ENCODE data around the gene DMD.

Gene DMD

GRCh38 chrX:31190221-31190975 lies 2021.0 kb downstream of the DMD start:
- DNase-seq (ENCODE audit: low read depth, low spot score) = no peak

- DNase-seq (ENCODE audit: low read depth, low spot score) = no peak
Observed at GRCh38 chrX:31186693-31187338, 2024.5 kb downstream of the DMD start.

GRCh38 chrX:31185884-31186283 lies 2025.5 kb downstream of the DMD start:
- DNase-seq (ENCODE audit: low read depth, low spot score) = no peak

GRCh38 chrX:31181377-31182000 lies 2029.9 kb downstream of the DMD start:
- no peak for DNase-seq (ENCODE audit: low read depth, low spot score)

GRCh38 chrX:31179203-31179602 lies 2032.1 kb downstream of the DMD start:
- DNase-seq (ENCODE audit: low read depth, low spot score) = no peak

GRCh38 chrX:31178769-31179125 lies 2032.6 kb downstream of the DMD start:
- DNase-seq (ENCODE audit: low read depth, low spot score) = no peak

GRCh38 chrX:31178064-31178768 lies 2033.1 kb downstream of the DMD start:
- no peak for DNase-seq (ENCODE audit: low read depth, low spot score)

- DNase-seq (ENCODE audit: low read depth, low spot score) = no peak
Observed at GRCh38 chrX:31170792-31171191, 2040.6 kb downstream of the DMD start.

GRCh38 chrX:31168551-31168950 lies 2042.8 kb downstream of the DMD start:
- no peak for DNase-seq (ENCODE audit: low read depth, low spot score)

- DNase-seq (ENCODE audit: low read depth, low spot score) = no peak
Observed at GRCh38 chrX:31166832-31167231, 2044.5 kb downstream of the DMD start.

- DNase-seq (ENCODE audit: low read depth, low spot score) = no peak
Observed at GRCh38 chrX:31166416-31166815, 2044.9 kb downstream of the DMD start.

- DNase-seq (ENCODE audit: low read depth, low spot score) = no peak
Observed at GRCh38 chrX:31165241-31166035, 2045.9 kb downstream of the DMD start.

- no peak for DNase-seq (ENCODE audit: low read depth, low spot score)
Observed at GRCh38 chrX:31154946-31155345, 2056.4 kb downstream of the DMD start.

GRCh38 chrX:31153475-31154047 lies 2057.8 kb downstream of the DMD start:
- DNase-seq (ENCODE audit: low read depth, low spot score) = no peak

- no peak for DNase-seq (ENCODE audit: low read depth, low spot score)
Observed at GRCh38 chrX:31147175-31147574, 2064.2 kb downstream of the DMD start.

- no peak for DNase-seq (ENCODE audit: low read depth, low spot score)
Observed at GRCh38 chrX:31139961-31140360, 2071.4 kb downstream of the DMD start.

GRCh38 chrX:31138124-31138523 lies 2073.2 kb downstream of the DMD start:
- DNase-seq (ENCODE audit: low read depth, low spot score) = no peak

GRCh38 chrX:31136144-31136611 lies 2075.2 kb downstream of the DMD start:
- DNase-seq (ENCODE audit: low read depth, low spot score) = no peak

- no peak for DNase-seq (ENCODE audit: low read depth, low spot score)
Observed at GRCh38 chrX:31132821-31133241, 2078.5 kb downstream of the DMD start.

GRCh38 chrX:31130457-31131220 lies 2080.7 kb downstream of the DMD start:
- no peak for DNase-seq (ENCODE audit: low read depth, low spot score)
